Measurements from ENCODE around the gene CPA1. TPM values are rescaled to one million over a fixed set of nuclear protein-coding genes. Genes with fewer than 3 reads are reported as not detected.

The CPA1 gene
- total RNA-seq, 4 donors from 2014 or later: not detected

DNA sequence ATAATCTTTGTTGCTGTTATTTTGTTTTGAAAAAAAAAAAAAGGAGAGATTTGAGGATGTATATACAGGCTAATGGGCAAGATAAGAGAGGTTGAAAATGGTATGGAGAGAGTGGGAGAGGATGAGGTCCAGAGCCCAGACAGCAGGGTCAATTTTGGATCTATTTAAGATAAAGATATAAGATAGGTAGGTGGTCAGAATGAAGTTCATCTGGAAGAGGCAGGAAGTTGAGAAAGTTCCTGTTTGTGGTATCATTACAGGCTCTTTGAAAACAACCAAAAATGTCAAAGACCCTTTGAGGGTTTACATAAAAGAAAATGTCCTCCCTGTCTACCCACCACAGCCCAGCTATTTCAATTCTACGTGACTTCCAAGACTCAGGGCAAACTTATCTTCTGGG, 53.0 kb downstream of the CPA1 start:
- no peaks in the 10 kb centered on the region for H3K36me3 ChIP-seq
- no peak for DNase-seq
- H3K27ac ChIP-seq: peak overlapping the region in 1 of 4 donors; percentile 38
- peaks cover 0 to 34% (median 2%) of the 10 kb centered on the region in 3 donors for H3K4me1 ChIP-seq
- H3K27me3 ChIP-seq: no peaks in the 10 kb centered on the region
- H3K9me3 ChIP-seq: no peaks in the 10 kb centered on the region
- TF ChIP-seq POLR2A (IDR thresholded peaks at IDR 0.05): no peak
- TF ChIP-seq, protein P1, sequence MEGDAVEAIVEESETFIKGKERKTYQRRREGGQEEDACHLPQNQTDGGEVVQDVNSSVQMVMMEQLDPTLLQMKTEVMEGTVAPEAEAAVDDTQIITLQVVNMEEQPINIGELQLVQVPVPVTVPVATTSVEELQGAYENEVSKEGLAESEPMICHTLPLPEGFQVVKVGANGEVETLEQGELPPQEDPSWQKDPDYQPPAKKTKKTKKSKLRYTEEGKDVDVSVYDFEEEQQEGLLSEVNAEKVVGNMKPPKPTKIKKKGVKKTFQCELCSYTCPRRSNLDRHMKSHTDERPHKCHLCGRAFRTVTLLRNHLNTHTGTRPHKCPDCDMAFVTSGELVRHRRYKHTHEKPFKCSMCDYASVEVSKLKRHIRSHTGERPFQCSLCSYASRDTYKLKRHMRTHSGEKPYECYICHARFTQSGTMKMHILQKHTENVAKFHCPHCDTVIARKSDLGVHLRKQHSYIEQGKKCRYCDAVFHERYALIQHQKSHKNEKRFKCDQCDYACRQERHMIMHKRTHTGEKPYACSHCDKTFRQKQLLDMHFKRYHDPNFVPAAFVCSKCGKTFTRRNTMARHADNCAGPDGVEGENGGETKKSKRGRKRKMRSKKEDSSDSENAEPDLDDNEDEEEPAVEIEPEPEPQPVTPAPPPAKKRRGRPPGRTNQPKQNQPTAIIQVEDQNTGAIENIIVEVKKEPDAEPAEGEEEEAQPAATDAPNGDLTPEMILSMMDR (IDR thresholded peaks at IDR 0.05): no peak
- no peak overlapping the region for H3K4me3 ChIP-seq
- intact Hi-C loops (cut with DNase I): no loop called here
- 100% methylated on average over 1 of the region's 1 CpG for WGBS, 2 donors

- no peaks in the 10 kb centered on the region for H3K27me3 ChIP-seq
- WGBS, 2 donors: 47 to 51% methylated on average over 2 of the region's 2 CpGs
- H3K4me3 ChIP-seq: no peak overlapping the region
- DNase-seq: no peak
- no peak overlapping the region for H3K27ac ChIP-seq
- H3K9me3 ChIP-seq: no peaks in the 10 kb centered on the region
- no peak for TF ChIP-seq POLR2A (IDR thresholded peaks at IDR 0.05)
- TF ChIP-seq, protein P1 (IDR thresholded peaks at IDR 0.05): no peak
- peaks cover 0 to 32% (median 6%) of the 10 kb centered on the region in 3 donors for H3K4me1 ChIP-seq
- intact Hi-C loops (cut with DNase I): no loop called here
- no peaks in the 10 kb centered on the region for H3K36me3 ChIP-seq
Observed at GRCh38 chr7:130435311-130435854, 55.1 kb downstream of the CPA1 start.

DNA sequence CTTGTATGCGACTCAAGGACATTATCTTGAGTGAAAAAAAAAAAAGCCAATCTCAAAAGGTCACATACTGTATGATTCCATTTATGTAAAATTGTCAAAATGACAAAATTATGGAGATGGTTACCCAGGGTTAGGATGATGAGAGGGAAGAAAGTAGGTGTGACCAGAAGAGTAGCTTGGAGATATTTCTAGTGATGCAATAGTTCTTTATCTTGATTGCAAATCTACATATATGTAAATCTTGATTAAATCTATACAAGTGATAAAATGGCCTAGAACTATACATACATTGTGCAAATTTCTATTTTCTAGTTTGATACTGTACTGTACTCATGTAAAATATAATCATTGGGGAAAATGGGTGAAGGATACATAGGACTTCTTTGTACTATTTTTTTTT, 56.0 kb downstream of the CPA1 start:
- DNase-seq: no peak
- intact Hi-C loops (cut with DNase I): no loop called here
- H3K27ac ChIP-seq: no peak overlapping the region
- WGBS, 2 donors: 48 to 80% methylated on average over 1 of the region's 1 CpG
- H3K36me3 ChIP-seq: no peaks in the 10 kb centered on the region
- peaks cover 0 to 28% (median 8%) of the 10 kb centered on the region in 3 donors for H3K4me1 ChIP-seq
- H3K27me3 ChIP-seq: no peaks in the 10 kb centered on the region
- no peaks in the 10 kb centered on the region for H3K9me3 ChIP-seq
- no peak overlapping the region for H3K4me3 ChIP-seq
- TF ChIP-seq, protein P1 (IDR thresholded peaks at IDR 0.05): no peak
- TF ChIP-seq POLR2A (IDR thresholded peaks at IDR 0.05): no peak

Other genes with a start within 250 kb of the CPA1 start
- 10 to 100 TPM in 1 of 4 donors, 1 to 10 TPM in 3; 3.5 to 11.3 (median 8.8) TPM for gene TMEM209, start 175.1 kb upstream of the CPA1 start, total RNA-seq
- gene SSMEM1, start 172.6 kb upstream of the CPA1 start, total RNA-seq: not detected
- gene CPA2, start 113.6 kb upstream of the CPA1 start, total RNA-seq: not detected
- 10 to 100 TPM in 2 of 4 donors, 1 to 10 TPM in 2; 5.3 to 12.3 (median 9.6) TPM for gene CPA4, start 87.3 kb upstream of the CPA1 start, total RNA-seq
- not detected for gene CPA5, start 35.7 kb upstream of the CPA1 start, total RNA-seq
- 1 to 10 TPM; 1.9 to 6.8 (median 3.2) TPM for gene CEP41, start 60.5 kb downstream of the CPA1 start, total RNA-seq
- 10 to 100 TPM in 2 of 4 donors, 1 to 10 TPM in 2; 5.2 to 14.0 (median 9.3) TPM for gene MEST, start 111.6 kb downstream of the CPA1 start, total RNA-seq

Data from esophagus squamous epithelium (tissue), 5 donors.